Effector memory CD4-positive, alpha-beta T cell (primary cell): Measurements from ENCODE around the gene MADD.

Experiments
- DNase-seq, 3 donors: peaks; one replicate each; pipeline ENCODE4 v3.0.0-alpha.2; 2020
- H3K27ac ChIP-seq: 2 replicates; pipeline ENCODE4 v1.7.0; 2013; ENCODE audit warnings: mild to moderate bottlenecking, low read length, moderate library complexity; ENCODE audit not compliant: insufficient read depth, poor library complexity, severe bottlenecking
- H3K27me3 ChIP-seq: replicated peaks from 2 replicates; pipeline ENCODE4 v1.7.0; 2013; ENCODE audit warnings: mild to moderate bottlenecking, low read length; ENCODE audit not compliant: insufficient read depth, control insufficient read depth, poor library complexity, severe bottlenecking
- H3K36me3 ChIP-seq: 2 replicates; pipeline ENCODE4 v1.7.0; 2013; ENCODE audit warnings: mild to moderate bottlenecking, low read length, moderate library complexity; ENCODE audit not compliant: control insufficient read depth, insufficient read depth
- H3K4me1 ChIP-seq: 2 replicates; pipeline ENCODE4 v1.7.0; 2013; ENCODE audit warnings: low read length, mild to moderate bottlenecking; ENCODE audit not compliant: control insufficient read depth, insufficient read depth, poor library complexity, severe bottlenecking
- H3K4me3 ChIP-seq: 2 replicates; pipeline ENCODE4 v1.7.0; 2013; ENCODE audit warnings: low read length, low read depth, mild to moderate bottlenecking; ENCODE audit not compliant: insufficient read depth, poor library complexity, severe bottlenecking
- H3K9me3 ChIP-seq: 2 replicates; pipeline ENCODE4 v1.7.0; 2013; ENCODE audit warnings: mild to moderate bottlenecking, low read length, moderate library complexity; ENCODE audit not compliant: control insufficient read depth

MADD gene

DNA sequence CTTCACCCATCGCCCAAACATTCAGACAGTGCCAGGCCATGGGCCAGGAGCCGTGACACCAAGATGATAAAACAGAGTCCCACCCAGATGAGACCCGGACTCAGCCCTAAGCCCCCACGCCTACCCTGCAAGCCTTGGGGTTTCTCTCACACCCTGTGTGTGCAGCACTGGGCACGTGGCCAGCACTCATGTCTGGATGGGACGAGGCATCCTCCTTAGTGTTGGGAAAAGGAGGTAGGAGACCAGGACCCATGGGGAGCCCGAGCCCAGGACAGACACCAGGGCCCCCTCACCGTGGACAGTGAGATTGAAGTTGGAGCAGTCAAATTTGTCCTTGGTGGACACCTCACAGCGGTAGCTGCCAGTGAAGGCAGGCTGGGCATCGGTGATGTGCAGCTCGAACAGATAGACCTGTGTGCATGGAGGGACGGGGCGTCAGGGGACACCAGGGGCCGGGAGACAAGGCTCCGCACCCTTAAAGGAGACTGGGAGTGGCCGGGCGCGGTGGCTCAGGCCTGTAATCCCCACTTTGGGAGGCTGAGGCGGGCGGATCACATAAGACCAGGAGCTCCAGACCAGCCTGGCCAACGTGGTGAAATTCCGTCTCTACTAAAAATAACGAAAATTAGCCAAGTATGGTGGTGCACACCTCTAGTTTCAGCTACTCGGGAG lies 78.3 kb downstream of the MADD start:
- H3K9me3 ChIP-seq, result no peaks in the 10 kb centered on the region
- no peaks in the 10 kb centered on the region for H3K27me3 ChIP-seq
- H3K27ac ChIP-seq, result no peak overlapping the region
- H3K4me1 ChIP-seq, result no peaks in the 10 kb centered on the region
- no peaks in the 10 kb centered on the region for H3K36me3 ChIP-seq
- H3K4me3 ChIP-seq, result no peak overlapping the region
- DNase-seq, result no peak

DNA sequence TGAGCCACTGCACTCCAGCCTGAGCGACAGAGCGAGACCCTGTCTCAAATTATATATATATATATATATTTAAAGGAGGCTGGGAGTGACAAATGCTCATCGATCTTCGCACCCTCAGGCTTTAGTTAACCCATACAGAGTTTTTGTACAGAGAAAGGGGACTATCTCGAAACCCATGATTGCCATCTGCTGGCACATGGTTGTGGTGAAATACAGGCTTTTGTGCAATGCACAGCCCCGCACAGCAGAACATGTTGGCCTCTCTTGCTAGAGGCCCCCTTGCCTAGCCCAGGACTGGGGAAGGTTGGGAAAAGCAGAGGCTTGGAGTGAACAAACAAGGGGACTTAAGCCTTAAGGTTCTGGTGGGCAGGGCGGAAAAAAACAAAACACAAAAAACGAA lies 78.9 kb downstream of the MADD start:
- no peak for DNase-seq
- no peaks in the 10 kb centered on the region for H3K36me3 ChIP-seq
- no peak overlapping the region for H3K27ac ChIP-seq
- no peaks in the 10 kb centered on the region for H3K27me3 ChIP-seq
- H3K4me3 ChIP-seq, result no peak overlapping the region
- no peaks in the 10 kb centered on the region for H3K9me3 ChIP-seq
- H3K4me1 ChIP-seq, result no peaks in the 10 kb centered on the region

- no peak overlapping the region for H3K4me3 ChIP-seq
- no peaks in the 10 kb centered on the region for H3K9me3 ChIP-seq
- no peak for DNase-seq
- H3K36me3 ChIP-seq, result no peaks in the 10 kb centered on the region
- H3K4me1 ChIP-seq, result no peaks in the 10 kb centered on the region
- H3K27me3 ChIP-seq, result no peaks in the 10 kb centered on the region
- H3K27ac ChIP-seq, result no peak overlapping the region
Measured at GRCh38 chr11:47349521-47350095, 79.7 kb downstream of the MADD start.

DNA sequence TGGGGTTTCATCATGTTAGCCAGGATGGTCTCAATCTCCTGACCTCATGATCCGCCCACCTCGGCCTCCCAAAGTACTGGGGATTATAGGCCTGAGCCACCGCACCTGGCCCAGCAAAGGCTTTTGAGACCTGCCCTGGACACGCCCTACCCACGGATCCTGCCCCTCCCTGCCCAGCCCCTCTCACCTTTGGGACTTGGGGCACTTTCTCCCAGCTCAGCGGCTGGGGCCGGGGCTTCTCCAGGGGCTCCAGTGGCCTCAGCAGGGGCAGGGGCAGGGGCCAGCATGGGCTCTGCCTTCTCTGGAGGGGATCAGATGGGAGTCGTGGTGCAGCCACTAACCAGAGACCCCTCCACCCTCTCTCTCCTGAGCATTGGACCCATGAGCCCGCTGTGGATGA lies 80.4 kb downstream of the MADD start:
- DNase-seq, result no peak
- no peak overlapping the region for H3K27ac ChIP-seq
- no peaks in the 10 kb centered on the region for H3K4me1 ChIP-seq
- H3K27me3 ChIP-seq, result no peaks in the 10 kb centered on the region
- no peaks in the 10 kb centered on the region for H3K9me3 ChIP-seq
- H3K4me3 ChIP-seq, result no peak overlapping the region
- no peaks in the 10 kb centered on the region for H3K36me3 ChIP-seq

DNA sequence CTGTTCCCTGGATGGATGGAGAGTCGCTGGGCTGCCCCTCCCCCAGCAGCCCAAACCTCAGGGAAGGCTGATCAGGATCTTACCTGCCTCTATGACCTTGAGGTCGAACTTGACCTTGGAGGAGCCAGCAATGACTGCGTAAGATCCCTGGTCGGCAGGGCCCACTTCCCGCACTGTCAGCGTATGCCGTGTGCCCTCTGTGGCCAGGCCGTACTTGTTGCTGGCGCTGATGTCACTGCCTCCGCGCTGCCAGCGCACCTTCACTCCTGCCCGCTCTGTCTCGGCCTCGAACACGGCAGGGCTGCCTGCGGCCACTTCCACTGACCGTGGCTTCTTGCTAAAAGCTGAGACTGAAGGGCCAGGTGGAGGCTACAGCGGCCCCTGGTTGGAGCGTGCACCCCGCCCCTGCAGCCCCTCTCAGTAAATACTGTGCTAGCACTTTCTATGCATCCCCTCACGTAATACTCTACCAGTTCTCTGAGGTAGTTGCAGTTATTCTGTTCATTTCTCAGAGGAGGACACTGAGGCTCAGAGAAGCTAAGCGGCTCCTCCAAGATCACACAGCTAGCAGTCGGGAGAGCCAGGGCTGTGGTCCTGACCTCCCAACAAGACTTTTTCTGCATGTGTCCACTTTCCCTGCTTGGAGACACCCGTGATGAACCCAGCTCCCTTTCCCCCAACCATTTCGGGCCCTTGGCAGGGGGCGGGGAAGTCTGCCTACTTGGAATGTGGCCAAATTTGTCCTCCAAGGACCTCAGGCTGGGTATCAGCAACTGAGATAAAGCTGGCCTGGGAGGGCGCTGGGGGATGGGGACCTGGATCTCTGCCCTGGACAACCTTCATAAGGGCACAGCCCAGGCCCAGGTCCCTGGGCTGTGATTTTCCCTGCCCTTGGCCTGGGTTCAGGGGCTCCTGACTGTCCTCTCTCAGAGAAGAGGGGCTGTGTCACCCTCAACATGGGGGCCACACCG lies 81.5 kb downstream of the MADD start:
- no peak overlapping the region for H3K27ac ChIP-seq

GRCh38 chr11:47352556-47352955 lies 82.6 kb downstream of the MADD start, which contains the start of gene MYBPC3:
MYBPC3 (minus strand) TSS chr11:47352702; CDS start chr11:47352647, 55 bp downstream.
- Histone ChIP-seq H3K9me3 (no peaks in the 10 kb centered on the region), H3K4me1 (no peaks in the 10 kb centered on the region), H3K27ac (no peak within 1 kb of the TSS), H3K27me3 (no peaks in the 10 kb centered on the region), H3K36me3 (no peaks in the 10 kb centered on the region), H3K4me3 (no peak within 1 kb of the TSS)
- no peak for DNase-seq

More for the DNA sequence above, 81.5 kb downstream of the MADD start:
- Histone ChIP-seq H3K27me3 (no peaks in the 10 kb centered on the region), H3K4me3 (no peak overlapping the region), H3K36me3 (no peaks in the 10 kb centered on the region), H3K9me3 (no peaks in the 10 kb centered on the region), H3K4me1 (no peaks in the 10 kb centered on the region)
- no peak for DNase-seq

- Histone ChIP-seq H3K27ac (no peak overlapping the region), H3K27me3 (no peaks in the 10 kb centered on the region), H3K9me3 (no peaks in the 10 kb centered on the region), H3K4me3 (no peak overlapping the region), H3K36me3 (no peaks in the 10 kb centered on the region), H3K4me1 (no peaks in the 10 kb centered on the region)
- DNase-seq, result no peak
Measured at GRCh38 chr11:47353978-47354774, 84.2 kb downstream of the MADD start.

- Histone ChIP-seq H3K4me3 (no peak overlapping the region), H3K27ac (no peak overlapping the region), H3K4me1 (no peaks in the 10 kb centered on the region), H3K36me3 (no peaks in the 10 kb centered on the region), H3K27me3 (no peaks in the 10 kb centered on the region), H3K9me3 (no peaks in the 10 kb centered on the region)
- no peak for DNase-seq
Measured at GRCh38 chr11:47354913-47355282, 85.0 kb downstream of the MADD start.

- no peak overlapping the region for H3K4me3 ChIP-seq
- no peaks in the 10 kb centered on the region for H3K4me1 ChIP-seq
- H3K27me3 ChIP-seq, result no peaks in the 10 kb centered on the region
- no peak for DNase-seq
- H3K36me3 ChIP-seq, result no peaks in the 10 kb centered on the region
- H3K9me3 ChIP-seq, result no peaks in the 10 kb centered on the region
- no peak overlapping the region for H3K27ac ChIP-seq
Measured at GRCh38 chr11:47355283-47356128, 85.6 kb downstream of the MADD start.
